H9 (cell line): ENCODE data around the gene KIF26A. TPM values are rescaled to one million over a fixed set of nuclear protein-coding genes. Genes with fewer than 3 reads are reported as not detected.

ENCODE experiments used
- DNase-seq: peaks from one replicate; pipeline ENCODE4 v3.0.0-alpha.2; 2017
- H2AFZ ChIP-seq: one replicate; pipeline ENCODE4 v1.6.1; 2013; ENCODE audit warnings: mild to moderate bottlenecking, low read length, control low read depth, moderate library complexity
- H2AK5ac ChIP-seq: 2 replicates; pipeline ENCODE4 v1.6.1; 2013; ENCODE audit warnings: low read length, control low read depth, mixed read lengths; ENCODE audit not compliant: insufficient read length
- H2BK120ac ChIP-seq: one replicate; pipeline ENCODE4 v1.6.1; 2013; ENCODE audit warnings: low read depth, mild to moderate bottlenecking, low read length, control low read depth, inconsistent platforms; ENCODE audit not compliant: poor library complexity, severe bottlenecking
- H2BK12ac ChIP-seq: 2 replicates; pipeline ENCODE4 v1.6.1; 2013; ENCODE audit warnings: low read length, control low read depth, mixed read lengths, low read depth; ENCODE audit not compliant: insufficient read length
- H2BK15ac ChIP-seq: 2 replicates; pipeline ENCODE4 v1.6.1; 2013; ENCODE audit warnings: low read depth, low read length, control low read depth
- H2BK20ac ChIP-seq: one replicate; pipeline ENCODE4 v1.6.1; 2013; ENCODE audit warnings: low read depth, mild to moderate bottlenecking, low read length, control low read depth, inconsistent platforms; ENCODE audit not compliant: poor library complexity, severe bottlenecking
- H2BK5ac ChIP-seq: 2 replicates; pipeline ENCODE4 v1.6.1; 2013; ENCODE audit warnings: low read length, control low read depth, mixed read lengths; ENCODE audit not compliant: insufficient read length
- H3K14ac ChIP-seq: 2 replicates; pipeline ENCODE4 v1.6.1; 2013; ENCODE audit warnings: low read length, control low read depth; ENCODE audit not compliant: insufficient read depth
- H3K18ac ChIP-seq: 2 replicates; pipeline ENCODE4 v1.6.1; 2013; ENCODE audit warnings: low read depth, mild to moderate bottlenecking, mixed read lengths, low read length, control low read depth; ENCODE audit not compliant: insufficient read length
- H3K23ac ChIP-seq: 2 replicates; pipeline ENCODE4 v1.6.1; 2013; ENCODE audit warnings: low read length, control low read depth, mixed read lengths, low read depth; ENCODE audit not compliant: insufficient read length
- H3K23me2 ChIP-seq: 2 replicates; pipeline ENCODE4 v1.6.1; 2013; ENCODE audit warnings: low read depth, mild to moderate bottlenecking, mixed read lengths, low read length, control low read depth; ENCODE audit not compliant: insufficient read length, poor library complexity, severe bottlenecking
- H3K27ac ChIP-seq: 2 replicates; pipeline ENCODE4 v1.5.1; 2013; ENCODE audit warnings: low read length, control low read depth, mixed read lengths, low read depth; ENCODE audit not compliant: insufficient read length
- H3K27me3 ChIP-seq: 2 replicates; pipeline ENCODE4 v1.6.1; 2013; ENCODE audit warnings: low read length, control low read depth, inconsistent platforms; ENCODE audit not compliant: insufficient read depth
- H3K4ac ChIP-seq: 2 replicates; pipeline ENCODE4 v1.6.1; 2013; ENCODE audit warnings: low read depth, mild to moderate bottlenecking, control low read depth, inconsistent platforms, low read length, moderate library complexity
- H3K4me1 ChIP-seq: 2 replicates; pipeline ENCODE4 v1.6.1; 2013; ENCODE audit warnings: low read length, control low read depth, inconsistent platforms; ENCODE audit not compliant: insufficient read depth
- H3K4me2 ChIP-seq: 2 replicates; pipeline ENCODE4 v1.6.1; 2013; ENCODE audit warnings: low read length, control low read depth, mixed read lengths; ENCODE audit not compliant: insufficient read length, insufficient read depth
- H3K56ac ChIP-seq: 2 replicates; pipeline ENCODE4 v1.6.1; 2013; ENCODE audit warnings: low read depth, mild to moderate bottlenecking, mixed read lengths, low read length, control low read depth; ENCODE audit not compliant: insufficient read length
- H3K79me1 ChIP-seq: 2 replicates; pipeline ENCODE4 v1.6.1; 2013; ENCODE audit warnings: low read depth, mild to moderate bottlenecking, moderate library complexity, low read length, control low read depth, inconsistent platforms; ENCODE audit not compliant: insufficient read depth, poor library complexity, severe bottlenecking
- H3K79me2 ChIP-seq: 2 replicates; pipeline ENCODE4 v1.6.1; 2013; ENCODE audit warnings: low read length, control low read depth, inconsistent platforms; ENCODE audit not compliant: insufficient read depth
- H3K9ac ChIP-seq: 2 replicates; pipeline ENCODE4 v1.6.1; 2013; ENCODE audit warnings: low read length, control low read depth, mixed read lengths; ENCODE audit not compliant: insufficient read length; ENCODE audit errors: extremely low read depth
- H3K9me3 ChIP-seq: one replicate; pipeline ENCODE4 v1.6.1; 2013; ENCODE audit warnings: low read depth, low read length, inconsistent platforms; ENCODE audit not compliant: control insufficient read depth
- H3T11ph ChIP-seq: one replicate; pipeline ENCODE4 v1.6.1; 2013; ENCODE audit warnings: mild to moderate bottlenecking, low read length, control low read depth, inconsistent platforms
- H4K20me1 ChIP-seq: one replicate; pipeline ENCODE4 v1.6.1; 2013; ENCODE audit not compliant: control insufficient read depth, insufficient read length, insufficient read depth
- H4K5ac ChIP-seq: 2 replicates; pipeline ENCODE4 v1.6.1; 2013; ENCODE audit warnings: low read depth, mild to moderate bottlenecking, mixed read lengths, low read length, control low read depth; ENCODE audit not compliant: insufficient read length
- H4K8ac ChIP-seq: replicated peaks from 2 replicates; pipeline ENCODE4 v1.6.1; 2013; ENCODE audit warnings: low read length, control low read depth, mixed read lengths, low read depth; ENCODE audit not compliant: insufficient read length
- H4K91ac ChIP-seq: 2 replicates; pipeline ENCODE4 v1.6.1; 2013; ENCODE audit warnings: low read depth, mild to moderate bottlenecking, moderate library complexity, mixed read lengths, low read length, control low read depth; ENCODE audit not compliant: insufficient read length
- H3K27ac Mint-ChIP-seq, 3 experiments: 2 replicates in 2 of 3; 3 replicates in 1 of 3; pipeline ENCODE4 v1.8.0; 2020 to 2021; ENCODE audit warnings: mixed read lengths in 3 of 3, mild to moderate bottlenecking in 1 of 3, moderate library complexity in 1 of 3
- H3K27me3 Mint-ChIP-seq: 2 replicates; pipeline ENCODE4 v1.8.0; 2021; ENCODE audit warnings: low read depth, mild to moderate bottlenecking, moderate library complexity, mixed read lengths
- H3K36me3 Mint-ChIP-seq, 3 experiments: 2 replicates in 2 of 3; 3 replicates in 1 of 3; pipeline ENCODE4 v1.8.0; 2020 to 2021; ENCODE audit warnings: low read depth in 3 of 3, mixed read lengths in 3 of 3; ENCODE audit not compliant: insufficient read depth in 1 of 3
- H3K4me1 Mint-ChIP-seq, 2 experiments: 2 replicates each; pipeline ENCODE4 v1.8.0; 2020; ENCODE audit warnings: mixed read lengths in 2 of 2
- H3K4me3 Mint-ChIP-seq, 2 experiments: 2 replicates in 1 of 2; 3 replicates in 1 of 2; pipeline ENCODE4 v1.8.0; 2020 to 2021; ENCODE audit warnings: mild to moderate bottlenecking in 2 of 2, mixed read lengths in 2 of 2, moderate library complexity in 1 of 2
- H3K9me3 Mint-ChIP-seq, 2 experiments: 2 replicates in 1 of 2; 3 replicates in 1 of 2; pipeline ENCODE4 v1.8.0; 2020; ENCODE audit warnings: mild to moderate bottlenecking in 2 of 2, mixed read lengths in 2 of 2, moderate library complexity in 1 of 2
- WGBS: extraction: QIAGEN DNeasy Blood & Tissue Kit; methylation state at CpG from one replicate; pipeline ENCODE4 v1.1.7; 2013; ENCODE audit warnings: missing lambda C conversion rate, low lambda C conversion rate, mixed read lengths; ENCODE audit not compliant: insufficient read length; ENCODE audit errors: extremely low coverage; 5-methylcytosine and 5-hydroxymethylcytosine counted together
- total RNA-seq: library from RNA; stranded (reverse); gene quantifications from 2 replicates; pipeline ENCODE4 v1.2.1, GENCODE V29; 2021
- TF ChIP-seq, protein P1 (sequence below): fragments of 200-600 bp; sonication (generic); conservative IDR thresholded peaks from 3 replicates; pipeline ENCODE4 v1.8.0; 2021; ENCODE audit warnings: antibody characterized with exemption, mild to moderate bottlenecking

The KIF26A gene
- total RNA-seq, 1 experiment from 2014 or later: 44.2 TPM

- no peak overlapping the region for H4K5ac ChIP-seq
- no peaks in the 10 kb centered on the region for H3K36me3 Mint-ChIP-seq
- no CpG with 5 or more reads among the region's 18 CpGs for WGBS
- H3K14ac ChIP-seq: no peak overlapping the region
- H3K4me2 ChIP-seq: no peak overlapping the region
- no peak overlapping the region for H3K27ac ChIP-seq
- no peaks in the 10 kb centered on the region for H3K79me1 ChIP-seq
- H3K27ac Mint-ChIP-seq: no peak overlapping the region
- no peak overlapping the region for H2BK5ac ChIP-seq
- H3K9me3 Mint-ChIP-seq: no peaks in the 10 kb centered on the region; a peak in 1 of 5 replicates
- TF ChIP-seq, protein P1, sequence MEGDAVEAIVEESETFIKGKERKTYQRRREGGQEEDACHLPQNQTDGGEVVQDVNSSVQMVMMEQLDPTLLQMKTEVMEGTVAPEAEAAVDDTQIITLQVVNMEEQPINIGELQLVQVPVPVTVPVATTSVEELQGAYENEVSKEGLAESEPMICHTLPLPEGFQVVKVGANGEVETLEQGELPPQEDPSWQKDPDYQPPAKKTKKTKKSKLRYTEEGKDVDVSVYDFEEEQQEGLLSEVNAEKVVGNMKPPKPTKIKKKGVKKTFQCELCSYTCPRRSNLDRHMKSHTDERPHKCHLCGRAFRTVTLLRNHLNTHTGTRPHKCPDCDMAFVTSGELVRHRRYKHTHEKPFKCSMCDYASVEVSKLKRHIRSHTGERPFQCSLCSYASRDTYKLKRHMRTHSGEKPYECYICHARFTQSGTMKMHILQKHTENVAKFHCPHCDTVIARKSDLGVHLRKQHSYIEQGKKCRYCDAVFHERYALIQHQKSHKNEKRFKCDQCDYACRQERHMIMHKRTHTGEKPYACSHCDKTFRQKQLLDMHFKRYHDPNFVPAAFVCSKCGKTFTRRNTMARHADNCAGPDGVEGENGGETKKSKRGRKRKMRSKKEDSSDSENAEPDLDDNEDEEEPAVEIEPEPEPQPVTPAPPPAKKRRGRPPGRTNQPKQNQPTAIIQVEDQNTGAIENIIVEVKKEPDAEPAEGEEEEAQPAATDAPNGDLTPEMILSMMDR: no peak
- H2BK120ac ChIP-seq: no peak overlapping the region
- no peak overlapping the region for H4K8ac ChIP-seq
- H4K20me1 ChIP-seq: no peaks in the 10 kb centered on the region
- no peaks in the 10 kb centered on the region for H3K23me2 ChIP-seq
- no peak overlapping the region for H2BK15ac ChIP-seq
- no peak overlapping the region for H2AK5ac ChIP-seq
- no peaks in the 10 kb centered on the region for H3K27me3 ChIP-seq
- no peak overlapping the region for H3K23ac ChIP-seq
- H3K4me3 Mint-ChIP-seq: no peak overlapping the region
- no peaks in the 10 kb centered on the region for H3K9me3 ChIP-seq
- H4K91ac ChIP-seq: no peak overlapping the region
- no peak overlapping the region for H2BK20ac ChIP-seq
- H3K79me2 ChIP-seq: no peaks in the 10 kb centered on the region
- H3T11ph ChIP-seq: no peak overlapping the region
- H2AFZ ChIP-seq: no peak overlapping the region
- no peak overlapping the region for H3K18ac ChIP-seq
- H3K4me1 ChIP-seq: no peaks in the 10 kb centered on the region; the same call in 1 of the 2 replicates
- peak; percentile 22 for DNase-seq
- H3K9ac ChIP-seq: no peak overlapping the region
- H3K27me3 Mint-ChIP-seq: no peaks in the 10 kb centered on the region
- H2BK12ac ChIP-seq: no peak overlapping the region
- no peak overlapping the region for H3K56ac ChIP-seq
- H3K4ac ChIP-seq: no peak overlapping the region
- H3K4me1 Mint-ChIP-seq: peaks cover 2 to 14% of the 10 kb centered on the region in 2 experiments; a peak in 3 of 4 replicates
Measured at GRCh38 chr14:104105822-104106470, 32.4 kb upstream of the KIF26A start.
